ENCODE measurements around the gene ZFP3. TPM values are rescaled to one million over a fixed set of nuclear protein-coding genes. Genes with fewer than 3 reads are reported as not detected.

Gene ZFP3
- total and polyA plus RNA-seq, 2 experiments from 2014 or later: 1.5 to 1.8 TPM

DNA sequence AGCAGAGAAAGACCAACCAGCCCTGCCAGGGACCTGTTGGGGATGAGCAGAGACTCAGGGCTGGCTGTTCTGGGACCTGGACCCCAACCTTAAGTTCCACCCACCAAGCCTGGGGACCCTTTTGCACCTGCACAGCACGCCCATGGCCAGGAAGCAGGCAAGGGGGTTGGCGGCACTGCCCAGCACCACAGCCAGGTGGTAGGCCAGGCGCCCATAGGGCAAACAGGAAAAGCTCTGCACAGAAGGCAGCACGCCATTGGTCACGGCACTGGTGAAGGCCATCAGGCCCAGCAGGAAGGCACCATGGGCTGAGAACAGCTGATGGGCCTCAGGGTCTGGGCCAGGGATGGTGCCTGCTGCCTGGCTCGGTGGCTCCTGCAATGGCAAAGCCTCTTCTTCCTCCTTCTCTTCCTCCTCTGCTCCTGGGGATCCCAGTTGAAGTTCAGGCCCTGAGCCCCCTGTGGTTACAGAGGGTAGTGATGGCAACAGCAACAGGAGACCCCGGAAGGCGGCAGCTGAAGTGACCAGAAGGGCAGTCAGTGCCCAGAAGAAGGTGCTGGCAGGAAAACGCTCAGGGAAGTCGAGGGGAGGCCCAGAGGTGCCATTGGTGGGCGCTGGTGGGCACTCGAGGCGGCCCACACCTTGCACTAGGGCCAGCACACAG lies 44.8 kb upstream of the ZFP3 start:
- Histone ChIP-seq H3K9me3 (ENCODE audit: low read depth) (no peaks in the 10 kb centered on the region), H3K4me2 (ENCODE audit: unreplicated experiment) (no peak overlapping the region), H2AFZ (no peak overlapping the region), H3K79me2 (ENCODE audit: insufficient read depth) (no peaks in the 10 kb centered on the region), H3K4me3 (no peak overlapping the region), H3K36me3 (ENCODE audit: low read depth) (no peaks in the 10 kb centered on the region), H3K9me2 (ENCODE audit: insufficient read depth) (no peaks in the 10 kb centered on the region), H3K9ac (no peak overlapping the region), H3K27me3 (replicated peaks; ENCODE audit: insufficient read depth) (no peaks in the 10 kb centered on the region; the same call in 1 of the 2 replicates), H3K27ac (no peak overlapping the region), H3K4me1 (ENCODE audit: insufficient read depth) (no peaks in the 10 kb centered on the region), H3F3A (ENCODE audit: insufficient read depth) (peaks cover 6% of the 10 kb centered on the region; the same call in 1 of the 2 replicates), H4K20me1 (ENCODE audit: insufficient read depth) (no peaks in the 10 kb centered on the region)
- in situ Hi-C loops (cut with MboI): no loop called here
- no peak for TF ChIP-seq EZH2 (IDR thresholded peaks at IDR 0.05; ENCODE audit: insufficient read depth, poor library complexity, severe bottlenecking)
- TF ChIP-seq EZH2phosphoT487 (IDR thresholded peaks at IDR 0.05; ENCODE audit: insufficient read depth, low read depth): no peak
- no peak for DNase-seq
- WGBS, 2 experiments (ENCODE audit: low coverage in 1 of 2, low lambda C conversion rate in 2 of 2, missing lambda C conversion rate in 2 of 2): 91 to 92% methylated on average over 10 to 13 of the region's 13 CpGs

DNA sequence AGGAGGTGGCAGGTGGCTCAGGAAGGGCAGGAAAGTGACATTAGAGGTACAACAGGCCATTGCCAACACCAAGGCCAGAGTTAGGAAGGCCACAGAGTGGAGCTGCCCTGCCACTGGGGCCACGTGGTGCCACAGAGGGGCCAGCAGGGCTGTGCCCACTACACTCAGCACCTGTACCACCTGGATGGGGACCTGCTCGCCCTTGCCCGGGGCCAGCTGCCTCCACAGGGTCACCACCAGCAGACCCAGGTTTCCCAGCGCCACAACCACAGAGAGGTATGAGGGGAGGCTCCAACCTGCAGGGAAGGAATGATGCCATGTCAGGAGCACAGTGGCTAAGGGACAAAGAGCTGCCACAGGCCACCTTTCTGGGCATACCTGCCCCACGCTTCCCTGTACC lies 44.2 kb upstream of the ZFP3 start:
- no peaks in the 10 kb centered on the region for H3K9me2 ChIP-seq (ENCODE audit: insufficient read depth)
- no peak for DNase-seq
- H2AFZ ChIP-seq: no peak overlapping the region
- H4K20me1 ChIP-seq (ENCODE audit: insufficient read depth): no peaks in the 10 kb centered on the region
- H3K9ac ChIP-seq: no peak overlapping the region
- peaks cover 6% of the 10 kb centered on the region; the same call in 1 of the 2 replicates for H3F3A ChIP-seq (ENCODE audit: insufficient read depth)
- no peaks in the 10 kb centered on the region; the same call in 1 of the 2 replicates for H3K27me3 ChIP-seq (replicated peaks; ENCODE audit: insufficient read depth)
- 88 to 92% methylated on average over 5 of the region's 5 CpGs for WGBS, 2 experiments (ENCODE audit: low coverage in 1 of 2, low lambda C conversion rate in 2 of 2, missing lambda C conversion rate in 2 of 2)
- H3K27ac ChIP-seq: no peak overlapping the region
- in situ Hi-C loops (cut with MboI): no loop called here
- H3K9me3 ChIP-seq (ENCODE audit: low read depth): no peaks in the 10 kb centered on the region
- H3K36me3 ChIP-seq (ENCODE audit: low read depth): no peaks in the 10 kb centered on the region
- no peak overlapping the region for H3K4me3 ChIP-seq
- no peak for TF ChIP-seq EZH2 (IDR thresholded peaks at IDR 0.05; ENCODE audit: insufficient read depth, poor library complexity, severe bottlenecking)
- no peak for TF ChIP-seq EZH2phosphoT487 (IDR thresholded peaks at IDR 0.05; ENCODE audit: insufficient read depth, low read depth)
- no peaks in the 10 kb centered on the region for H3K4me1 ChIP-seq (ENCODE audit: insufficient read depth)
- no peaks in the 10 kb centered on the region for H3K79me2 ChIP-seq (ENCODE audit: insufficient read depth)
- no peak overlapping the region for H3K4me2 ChIP-seq (ENCODE audit: unreplicated experiment)

DNA sequence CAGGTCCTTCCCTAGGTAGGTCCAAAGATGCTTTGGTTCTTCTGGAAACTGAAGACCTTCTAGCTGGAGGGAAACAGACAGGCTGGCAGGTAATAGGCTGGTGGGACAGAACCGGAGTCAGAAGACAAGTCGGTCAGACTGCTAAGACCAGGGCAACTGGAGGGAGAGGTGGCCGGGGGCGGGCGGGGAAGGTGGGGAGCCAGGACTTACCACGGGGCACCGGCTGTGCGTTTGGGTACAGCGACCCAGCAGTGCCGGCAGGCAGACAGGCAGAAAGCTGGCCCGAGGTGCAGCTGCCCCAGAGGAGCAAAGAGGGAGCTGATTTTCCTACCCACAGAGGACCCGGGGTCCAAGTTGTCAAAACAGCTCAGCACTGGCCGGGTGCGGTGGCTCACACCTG lies 43.6 kb upstream of the ZFP3 start:
- in situ Hi-C loops (cut with MboI): no loop called here
- 58 to 65% methylated on average over 5 to 14 of the region's 14 CpGs for WGBS, 2 experiments (ENCODE audit: low coverage in 1 of 2, low lambda C conversion rate in 2 of 2, missing lambda C conversion rate in 2 of 2)

DNA sequence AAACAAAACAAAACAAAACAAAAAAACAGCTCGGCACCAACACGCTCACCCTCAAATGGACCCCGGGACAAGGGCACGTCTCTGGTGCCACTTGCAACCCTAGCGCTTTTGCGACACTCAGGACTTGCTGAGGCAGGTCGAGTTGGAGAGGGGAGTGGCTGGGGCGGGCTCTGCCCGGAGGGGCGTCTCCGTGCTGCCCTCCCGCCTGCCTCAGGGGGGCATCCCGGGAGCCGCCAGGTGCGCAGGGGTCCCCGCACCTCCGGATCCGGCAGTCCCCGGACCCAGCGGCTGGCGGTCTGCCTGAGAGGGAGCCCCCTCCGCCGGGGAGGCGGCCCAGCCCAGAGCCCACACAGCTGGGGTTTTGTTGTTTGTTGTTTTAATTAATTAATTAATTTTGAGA lies 43.0 kb upstream of the ZFP3 start, which contains the start of gene SLC52A1:
SLC52A1 (minus strand) TSS at position 112 of the 400 bp plus-strand sequence. CDS start 820 bp downstream, outside the sequence.
- H3K27ac ChIP-seq: no peak within 1 kb of the TSS
- H3K4me2 ChIP-seq (ENCODE audit: unreplicated experiment): peak within 1 kb of the TSS; percentile 73
- no peaks in the 10 kb centered on the region for H4K20me1 ChIP-seq (ENCODE audit: insufficient read depth)
- peak within 1 kb of the TSS; percentile 77 for H2AFZ ChIP-seq
- H3K27me3 ChIP-seq (replicated peaks; ENCODE audit: insufficient read depth): no peaks in the 10 kb centered on the region; the same call in 1 of the 2 replicates
- peaks cover 5% of the 10 kb centered on the region; the same call in 1 of the 2 replicates for H3F3A ChIP-seq (ENCODE audit: insufficient read depth)
- H3K4me3 ChIP-seq: peak within 1 kb of the TSS; percentile 63
- no peaks in the 10 kb centered on the region for H3K79me2 ChIP-seq (ENCODE audit: insufficient read depth)
- no peak for TF ChIP-seq EZH2phosphoT487 (IDR thresholded peaks at IDR 0.05; ENCODE audit: insufficient read depth, low read depth)
- no peak for TF ChIP-seq EZH2 (IDR thresholded peaks at IDR 0.05; ENCODE audit: insufficient read depth, poor library complexity, severe bottlenecking)
- in situ Hi-C loops (cut with MboI): no loop called here
- 5 to 6% methylated on average over 24 of the region's 24 CpGs for WGBS, 2 experiments (ENCODE audit: low coverage in 1 of 2, low lambda C conversion rate in 2 of 2, missing lambda C conversion rate in 2 of 2)
- H3K9me2 ChIP-seq (ENCODE audit: insufficient read depth): no peaks in the 10 kb centered on the region
- no peaks in the 10 kb centered on the region for H3K4me1 ChIP-seq (ENCODE audit: insufficient read depth)
- H3K9me3 ChIP-seq (ENCODE audit: low read depth): no peaks in the 10 kb centered on the region
- peak; percentile 24 for DNase-seq
- H3K9ac ChIP-seq: peak within 1 kb of the TSS; percentile 36
- no peaks in the 10 kb centered on the region for H3K36me3 ChIP-seq (ENCODE audit: low read depth)

More for the DNA sequence above, 43.6 kb upstream of the ZFP3 start:
- Histone ChIP-seq H3K9me2 (ENCODE audit: insufficient read depth) (no peaks in the 10 kb centered on the region), H3K27ac (no peak overlapping the region), H4K20me1 (ENCODE audit: insufficient read depth) (no peaks in the 10 kb centered on the region), H2AFZ (no peak overlapping the region; the same call in 1 of the 2 replicates), H3F3A (ENCODE audit: insufficient read depth) (peaks cover 6% of the 10 kb centered on the region; the same call in 1 of the 2 replicates), H3K4me2 (ENCODE audit: unreplicated experiment) (no peak overlapping the region), H3K27me3 (replicated peaks; ENCODE audit: insufficient read depth) (no peaks in the 10 kb centered on the region; the same call in 1 of the 2 replicates), H3K79me2 (ENCODE audit: insufficient read depth) (no peaks in the 10 kb centered on the region), H3K9me3 (ENCODE audit: low read depth) (no peaks in the 10 kb centered on the region), H3K4me1 (ENCODE audit: insufficient read depth) (no peaks in the 10 kb centered on the region), H3K4me3 (no peak overlapping the region), H3K9ac (no peak overlapping the region), H3K36me3 (ENCODE audit: low read depth) (no peaks in the 10 kb centered on the region)
- no peak for DNase-seq
- TF ChIP-seq EZH2 (IDR thresholded peaks at IDR 0.05; ENCODE audit: insufficient read depth, poor library complexity, severe bottlenecking) (no peak), EZH2phosphoT487 (IDR thresholded peaks at IDR 0.05; ENCODE audit: insufficient read depth, low read depth) (no peak)
